ENCODE data around the gene FOXL3.

The FOXL3 gene

GRCh38 chr7:255721-256361, 34.1 kb upstream of the FOXL3 start:
- no peak for DNase-seq (ENCODE audit: low read depth)
- no peak overlapping the region for H3K4me3 ChIP-seq (ENCODE audit: low read length)
- no peak for TF ChIP-seq CTCF (conservative IDR thresholded peaks at IDR 0.05; ENCODE audit: low read depth, low read length)

- no peak overlapping the region for H3K4me3 ChIP-seq (ENCODE audit: low read length)
- TF ChIP-seq CTCF (conservative IDR thresholded peaks at IDR 0.05; ENCODE audit: low read depth, low read length) = no peak
- no peak for DNase-seq (ENCODE audit: low read depth)
These were observed 33.5 kb upstream of the FOXL3 start for GRCh38 chr7:256461-256940.

- DNase-seq (ENCODE audit: low read depth) = no peak
- TF ChIP-seq CTCF (conservative IDR thresholded peaks at IDR 0.05; ENCODE audit: low read depth, low read length) = no peak
- H3K4me3 ChIP-seq (ENCODE audit: low read length) = no peak overlapping the region
These were observed 32.9 kb upstream of the FOXL3 start for GRCh38 chr7:256981-257646.

GRCh38 chr7:257647-257992, 32.4 kb upstream of the FOXL3 start:
- DNase-seq (ENCODE audit: low read depth) = no peak
- no peak overlapping the region for H3K4me3 ChIP-seq (ENCODE audit: low read length)
- no peak for TF ChIP-seq CTCF (conservative IDR thresholded peaks at IDR 0.05; ENCODE audit: low read depth, low read length)

GRCh38 chr7:258476-259190, 31.3 kb upstream of the FOXL3 start:
- no peak for TF ChIP-seq CTCF (conservative IDR thresholded peaks at IDR 0.05; ENCODE audit: low read depth, low read length)
- DNase-seq (ENCODE audit: low read depth) = no peak
- no peak overlapping the region for H3K4me3 ChIP-seq (ENCODE audit: low read length)

- no peak for DNase-seq (ENCODE audit: low read depth)
- H3K4me3 ChIP-seq (ENCODE audit: low read length) = no peak overlapping the region
- TF ChIP-seq CTCF (conservative IDR thresholded peaks at IDR 0.05; ENCODE audit: low read depth, low read length) = no peak
These were observed 30.8 kb upstream of the FOXL3 start for GRCh38 chr7:259191-259505.
